Caco-2 (cell line): ENCODE data around the gene KRTAP5-6. TPM values are rescaled to one million over a fixed set of nuclear protein-coding genes. Genes with fewer than 3 reads are reported as not detected.

Source experiments
- BruUV-seq: library from RNA; stranded (reverse); fragments of 400-500 nt; replicated peaks from 2 replicates; lab custom pipeline; 2021; lab: Mats Ljungman, UMichigan
- CTCF ChIA-PET: fragments of 300-600 bp; sonication (Branson Sonifier 250); formaldehyde crosslinking; loops from one replicate; lab custom pipeline; 2022; ENCODE audit warnings: antibody characterized with exemption; lab: Charles Lee
- POLR2A ChIA-PET: fragments of 300-600 bp; sonication (Branson Sonifier 250); formaldehyde crosslinking; loops from one replicate; lab custom pipeline; 2022; ENCODE audit warnings: antibody characterized with exemption; lab: Charles Lee
- DNase-seq, 2 experiments: peaks; one replicate each; pipeline versions ENCODE4 v3.0.0 to v3.0.0-alpha.2; 2020 to 2022
- H3K27me3 ChIP-seq: replicated peaks from 2 replicates; pipeline ENCODE4 v1.6.0; 2011; ENCODE audit warnings: low read length; ENCODE audit not compliant: control insufficient read depth, insufficient read depth
- H3K36me3 ChIP-seq: 2 replicates; pipeline ENCODE4 v1.5.1; 2011; ENCODE audit warnings: low read length; ENCODE audit not compliant: control insufficient read depth, insufficient read depth
- H3K4me1 ChIP-seq: fragments of 250-450 bp; sonication (Bioruptor Pico); 2 replicates; pipeline ENCODE4 v1.5.1; 2020; ENCODE audit warnings: mild to moderate bottlenecking
- H3K4me3 ChIP-seq: 2 replicates; pipeline ENCODE4 v1.5.1; 2011; ENCODE audit warnings: low read depth, mild to moderate bottlenecking, control low read depth, low read length
- H3K9me3 ChIP-seq: fragments of 250-450 bp; sonication (Bioruptor Pico); 2 replicates; pipeline ENCODE4 v1.5.1; 2020; ENCODE audit warnings: mild to moderate bottlenecking, moderate library complexity
- H3K27ac Mint-ChIP-seq: one replicate; pipeline ENCODE4 v1.8.0; 2022; ENCODE audit warnings: mixed read lengths; ENCODE audit not compliant: unreplicated experiment
- H3K27me3 Mint-ChIP-seq: one replicate; pipeline ENCODE4 v1.8.0; 2022; ENCODE audit warnings: mixed read lengths; ENCODE audit not compliant: insufficient read depth, unreplicated experiment
- H3K36me3 Mint-ChIP-seq: one replicate; pipeline ENCODE4 v1.8.0; 2022; ENCODE audit warnings: mild to moderate bottlenecking, mixed read lengths; ENCODE audit not compliant: insufficient read depth, unreplicated experiment
- H3K4me1 Mint-ChIP-seq: one replicate; pipeline ENCODE4 v1.8.0; 2022; ENCODE audit warnings: low read depth, mixed read lengths; ENCODE audit not compliant: unreplicated experiment
- H3K4me3 Mint-ChIP-seq: one replicate; pipeline ENCODE4 v1.8.0; 2022; ENCODE audit warnings: mild to moderate bottlenecking, moderate library complexity, mixed read lengths; ENCODE audit not compliant: unreplicated experiment
- H3K9me3 Mint-ChIP-seq: one replicate; pipeline ENCODE4 v1.8.0; 2022; ENCODE audit warnings: mixed read lengths; ENCODE audit not compliant: unreplicated experiment
- intact Hi-C: fragments of 100-400 bp; cut with micrococcal nuclease; formaldehyde crosslinking; loops from one replicate; pipeline ENCODE4 v1.10.0; 2022; ENCODE audit not compliant: unreplicated experiment
- total RNA-seq: library from RNA; stranded (reverse); gene quantifications from 2 replicates; pipeline ENCODE4 v1.2.3, GENCODE V29; 2022
- TF ChIP-seq, protein P1 (sequence below), 2 experiments: fragments of 200-600 bp in 1 of 2; IDR thresholded peaks; 1 replicate in 1 of 2; 2 replicates in 1 of 2; pipeline versions ENCODE4 v1.5.1 to v1.8.0; 2011 to 2022; ENCODE audit warnings: antibody characterized with exemption in 1 of 2, control low read depth in 1 of 2, inconsistent platforms in 1 of 2, low read depth in 1 of 2, low read length in 1 of 2, mild to moderate bottlenecking in 1 of 2, moderate library complexity in 1 of 2; ENCODE audit not compliant: insufficient read depth in 1 of 2, severe bottlenecking in 1 of 2, unreplicated experiment in 1 of 2

The KRTAP5-6 gene
- total RNA-seq, 1 experiment from 2014 or later = not detected

DNA sequence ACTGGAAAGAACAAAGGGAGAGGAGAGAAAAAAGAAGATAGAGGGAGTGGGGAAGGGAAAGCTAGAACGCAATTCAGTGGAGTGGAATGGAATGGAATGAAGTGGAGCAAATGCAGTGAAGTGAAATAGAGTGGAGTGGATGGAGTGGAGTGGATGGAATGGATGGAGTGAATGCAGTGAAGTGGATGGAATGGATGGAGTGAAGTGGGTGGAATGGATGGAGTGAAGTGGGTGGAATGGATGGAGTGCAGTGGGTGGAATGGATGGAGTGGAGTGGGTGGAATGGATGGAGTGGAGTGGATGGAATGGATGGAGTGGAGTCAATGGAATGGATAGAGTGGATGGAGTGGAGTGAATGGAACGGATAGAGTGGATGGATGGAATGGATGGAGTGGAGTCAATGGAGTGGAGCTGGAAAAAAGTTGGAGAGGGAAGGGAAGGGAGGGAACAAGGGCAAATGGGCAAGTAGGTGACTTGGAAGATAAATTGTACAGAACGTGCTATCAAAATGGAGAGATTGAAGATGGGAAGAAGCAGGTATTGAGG is 39.5 kb downstream of the KRTAP5-6 start:
- intact Hi-C loops = no loop called here
- POLR2A ChIA-PET = no interaction called here
- Mint-ChIP-seq H3K9me3 (peaks cover 41% of the 10 kb centered on the region), H3K36me3 (no peaks in the 10 kb centered on the region), H3K4me1 (no peaks in the 10 kb centered on the region), H3K27me3 (peaks cover 31% of the 10 kb centered on the region), H3K27ac (no peak overlapping the region), H3K4me3 (no peak overlapping the region)
- CTCF ChIA-PET = interaction anchor here (0.5 kb wide), 1 partner anchor 9 kb away, joined by 3 read pairs; no protein-coding TSS in a partner anchor
- no peaks in the 10 kb centered on the region for H3K4me1 ChIP-seq
- no TSS peak for BruUV-seq
- H3K27me3 ChIP-seq = no peaks in the 10 kb centered on the region; the same call in 1 of the 2 replicates
- no peak overlapping the region for H3K4me3 ChIP-seq
- TF ChIP-seq, protein P1, sequence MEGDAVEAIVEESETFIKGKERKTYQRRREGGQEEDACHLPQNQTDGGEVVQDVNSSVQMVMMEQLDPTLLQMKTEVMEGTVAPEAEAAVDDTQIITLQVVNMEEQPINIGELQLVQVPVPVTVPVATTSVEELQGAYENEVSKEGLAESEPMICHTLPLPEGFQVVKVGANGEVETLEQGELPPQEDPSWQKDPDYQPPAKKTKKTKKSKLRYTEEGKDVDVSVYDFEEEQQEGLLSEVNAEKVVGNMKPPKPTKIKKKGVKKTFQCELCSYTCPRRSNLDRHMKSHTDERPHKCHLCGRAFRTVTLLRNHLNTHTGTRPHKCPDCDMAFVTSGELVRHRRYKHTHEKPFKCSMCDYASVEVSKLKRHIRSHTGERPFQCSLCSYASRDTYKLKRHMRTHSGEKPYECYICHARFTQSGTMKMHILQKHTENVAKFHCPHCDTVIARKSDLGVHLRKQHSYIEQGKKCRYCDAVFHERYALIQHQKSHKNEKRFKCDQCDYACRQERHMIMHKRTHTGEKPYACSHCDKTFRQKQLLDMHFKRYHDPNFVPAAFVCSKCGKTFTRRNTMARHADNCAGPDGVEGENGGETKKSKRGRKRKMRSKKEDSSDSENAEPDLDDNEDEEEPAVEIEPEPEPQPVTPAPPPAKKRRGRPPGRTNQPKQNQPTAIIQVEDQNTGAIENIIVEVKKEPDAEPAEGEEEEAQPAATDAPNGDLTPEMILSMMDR (IDR thresholded peaks at IDR 0.05; ENCODE audit: insufficient read depth in 1 of 2, low read depth in 1 of 2, low read length in 1 of 2, severe bottlenecking in 1 of 2, unreplicated experiment in 1 of 2) = no peak
- H3K9me3 ChIP-seq = peaks cover 10% of the 10 kb centered on the region
- H3K36me3 ChIP-seq = no peaks in the 10 kb centered on the region
- peak in 1 of 2 experiments; percentile 7 for DNase-seq

DNA sequence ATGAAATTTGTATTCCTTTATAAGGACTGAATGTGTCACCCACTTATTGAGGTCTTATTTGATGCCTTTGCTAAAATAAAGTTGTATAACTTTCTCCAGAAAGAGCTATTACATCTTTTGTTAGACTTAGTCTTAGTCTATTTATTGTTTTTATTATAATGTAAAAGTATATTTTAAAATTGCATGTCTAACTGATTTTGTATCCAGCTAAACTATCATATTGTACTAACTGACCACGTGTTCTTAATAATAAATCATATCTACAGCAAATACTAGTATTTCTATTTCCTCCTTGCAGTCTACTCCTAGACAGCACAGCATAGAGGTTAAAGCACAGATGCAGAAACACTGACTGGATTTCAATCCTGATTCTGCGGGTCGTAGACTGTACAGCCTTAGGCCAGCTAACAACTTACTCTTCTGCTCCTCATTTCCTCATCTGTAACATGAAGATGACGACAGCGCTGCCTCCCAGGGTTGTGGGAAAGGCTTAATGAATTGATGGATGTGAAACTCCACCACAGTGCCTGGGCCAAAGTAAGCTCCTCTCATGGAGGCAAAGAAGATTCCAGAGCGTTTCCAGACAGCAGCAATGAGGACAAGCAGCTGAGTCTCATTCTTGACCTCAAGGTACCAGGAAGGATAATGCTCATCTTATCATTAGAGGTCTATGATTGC is 40.2 kb downstream of the KRTAP5-6 start:
- TF ChIP-seq, protein P1 (IDR thresholded peaks at IDR 0.05; ENCODE audit: insufficient read depth in 1 of 2, low read depth in 1 of 2, low read length in 1 of 2, severe bottlenecking in 1 of 2, unreplicated experiment in 1 of 2) = no peak
- intact Hi-C loops = no loop called here
- peaks cover 10% of the 10 kb centered on the region for H3K9me3 ChIP-seq
- no peaks in the 10 kb centered on the region; the same call in 1 of the 2 replicates for H3K27me3 ChIP-seq
- H3K36me3 ChIP-seq = no peaks in the 10 kb centered on the region
- Mint-ChIP-seq H3K27ac (no peak overlapping the region), H3K9me3 (peaks cover 36% of the 10 kb centered on the region), H3K36me3 (no peaks in the 10 kb centered on the region), H3K27me3 (peaks cover 29% of the 10 kb centered on the region), H3K4me3 (no peak overlapping the region), H3K4me1 (no peaks in the 10 kb centered on the region)
- H3K4me3 ChIP-seq = no peak overlapping the region
- H3K4me1 ChIP-seq = no peaks in the 10 kb centered on the region
- DNase-seq = peak in 1 of 2 experiments; percentile 2
- ChIA-PET CTCF (interaction anchor here (0.5 kb wide), 1 partner anchor 10 kb away, joined by 3 read pairs; no protein-coding TSS in a partner anchor), POLR2A (no interaction called here)
- no TSS peak for BruUV-seq

DNA sequence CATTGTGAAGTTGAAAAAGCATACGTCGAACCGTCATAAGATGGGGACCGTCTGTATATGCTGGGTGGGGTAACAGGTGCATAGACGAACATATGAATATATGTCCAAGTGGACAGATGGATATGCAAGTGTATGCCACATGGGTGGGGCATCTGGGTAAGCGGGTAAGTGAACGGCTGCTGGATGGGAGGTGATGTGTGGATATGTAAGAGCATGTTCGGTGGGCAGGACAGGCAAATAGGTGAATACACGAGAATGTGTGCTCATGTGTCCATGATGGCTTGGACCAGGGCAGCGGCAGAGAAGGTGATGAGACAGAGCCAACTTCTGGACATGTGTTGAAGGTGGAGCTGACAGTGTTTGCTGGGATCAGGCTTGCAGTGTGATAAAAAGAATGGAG is 41.4 kb downstream of the KRTAP5-6 start:
- no TSS peak for BruUV-seq
- no peaks in the 10 kb centered on the region for H3K36me3 Mint-ChIP-seq
- H3K36me3 ChIP-seq = no peaks in the 10 kb centered on the region
- no peaks in the 10 kb centered on the region for H3K4me1 ChIP-seq
- no peaks in the 10 kb centered on the region; the same call in 1 of the 2 replicates for H3K27me3 ChIP-seq
- POLR2A ChIA-PET = no interaction called here
- no peak overlapping the region for H3K4me3 ChIP-seq
- peaks cover 36% of the 10 kb centered on the region for H3K9me3 Mint-ChIP-seq
- peak in 1 of 2 experiments; percentile 22 for DNase-seq
- TF ChIP-seq, protein P1 (IDR thresholded peaks at IDR 0.05; ENCODE audit: insufficient read depth in 1 of 2, low read depth in 1 of 2, low read length in 1 of 2, severe bottlenecking in 1 of 2, unreplicated experiment in 1 of 2) = no peak
- peaks cover 10% of the 10 kb centered on the region for H3K9me3 ChIP-seq
- intact Hi-C loops = no loop called here
- no peaks in the 10 kb centered on the region for H3K4me1 Mint-ChIP-seq
- H3K4me3 Mint-ChIP-seq = no peak overlapping the region
- peaks cover 28% of the 10 kb centered on the region for H3K27me3 Mint-ChIP-seq
- CTCF ChIA-PET = interaction anchor here (0.7 kb wide), 1 partner anchor 138 kb away, joined by 4 read pairs; no protein-coding TSS in a partner anchor
- H3K27ac Mint-ChIP-seq = no peak overlapping the region
